Measurements from ENCODE around the gene CHN1.

Gene CHN1

GRCh38 chr2:174881678-174882077 is 123.5 kb downstream of the CHN1 start:
- TF ChIP-seq TAF1 (IDR thresholded peaks at IDR 0.05; ENCODE audit: borderline replicate concordance, insufficient read depth, low read length), result no peak
- no peak for TF ChIP-seq FOXP2 (optimal IDR thresholded peaks at IDR 0.05; ENCODE audit: borderline replicate concordance, extremely low read depth, extremely low read length, insufficient read depth)
- no peak for TF ChIP-seq REST (IDR thresholded peaks at IDR 0.05; ENCODE audit: insufficient read depth in 1 of 2, low read depth in 2 of 2, low read length in 2 of 2)
- no peak for TF ChIP-seq SIN3A (IDR thresholded peaks at IDR 0.05; ENCODE audit: borderline replicate concordance, insufficient read depth, low read length)
- no peak for TF ChIP-seq POLR2AphosphoS5 (IDR thresholded peaks at IDR 0.05; ENCODE audit: low read depth, low read length)

- TF ChIP-seq TAF1 (IDR thresholded peaks at IDR 0.05; ENCODE audit: borderline replicate concordance, insufficient read depth, low read length) (no peak), FOXP2 (optimal IDR thresholded peaks at IDR 0.05; ENCODE audit: borderline replicate concordance, extremely low read depth, extremely low read length, insufficient read depth) (no peak), SIN3A (IDR thresholded peaks at IDR 0.05; ENCODE audit: borderline replicate concordance, insufficient read depth, low read length) (no peak), REST (IDR thresholded peaks at IDR 0.05; ENCODE audit: insufficient read depth in 1 of 2, low read depth in 2 of 2, low read length in 2 of 2) (no peak), POLR2AphosphoS5 (IDR thresholded peaks at IDR 0.05; ENCODE audit: low read depth, low read length) (no peak)
Measured at GRCh38 chr2:174878537-174879147, 126.5 kb downstream of the CHN1 start.

- no peak for TF ChIP-seq SIN3A (IDR thresholded peaks at IDR 0.05; ENCODE audit: borderline replicate concordance, insufficient read depth, low read length)
- TF ChIP-seq TAF1 (IDR thresholded peaks at IDR 0.05; ENCODE audit: borderline replicate concordance, insufficient read depth, low read length), result no peak
- TF ChIP-seq POLR2AphosphoS5 (IDR thresholded peaks at IDR 0.05; ENCODE audit: low read depth, low read length), result no peak
- TF ChIP-seq FOXP2 (optimal IDR thresholded peaks at IDR 0.05; ENCODE audit: borderline replicate concordance, extremely low read depth, extremely low read length, insufficient read depth), result no peak
- TF ChIP-seq REST (IDR thresholded peaks at IDR 0.05; ENCODE audit: insufficient read depth in 1 of 2, low read depth in 2 of 2, low read length in 2 of 2), result no peak
Measured at GRCh38 chr2:174877751-174878150, 127.4 kb downstream of the CHN1 start.

- TF ChIP-seq TAF1 (IDR thresholded peaks at IDR 0.05; ENCODE audit: borderline replicate concordance, insufficient read depth, low read length), result no peak
- TF ChIP-seq REST (IDR thresholded peaks at IDR 0.05; ENCODE audit: insufficient read depth in 1 of 2, low read depth in 2 of 2, low read length in 2 of 2), result no peak
- no peak for TF ChIP-seq POLR2AphosphoS5 (IDR thresholded peaks at IDR 0.05; ENCODE audit: low read depth, low read length)
- no peak for TF ChIP-seq SIN3A (IDR thresholded peaks at IDR 0.05; ENCODE audit: borderline replicate concordance, insufficient read depth, low read length)
- no peak for TF ChIP-seq FOXP2 (optimal IDR thresholded peaks at IDR 0.05; ENCODE audit: borderline replicate concordance, extremely low read depth, extremely low read length, insufficient read depth)
Measured at GRCh38 chr2:174877301-174877700, 127.9 kb downstream of the CHN1 start.
